ENCODE data around the gene MIAT. TPM values are rescaled to one million over a fixed set of nuclear protein-coding genes. Genes with fewer than 3 reads are reported as not detected.

MIAT gene
- total RNA-seq, 4 donors from 2014 or later, result 0.05 to 1.1 (median 0.41) TPM

- no peak overlapping the region for H3K27ac ChIP-seq
- no peaks in the 10 kb centered on the region for H3K36me3 ChIP-seq
- WGBS, 2 donors (ENCODE audit: low coverage in 1 of 2), result 26 to 60% methylated on average over 1 to 6 of the region's 8 CpGs
- no peak for ATAC-seq
- H3K4me1 ChIP-seq, result peaks cover 0 to 15% (median 4%) of the 10 kb centered on the region in 3 donors
- peaks cover 77% of the 10 kb centered on the region for H3K27me3 ChIP-seq
- H3K4me3 ChIP-seq, result no peak overlapping the region
- H3K9me3 ChIP-seq, result no peaks in the 10 kb centered on the region
- no peak for TF ChIP-seq POLR2A (IDR thresholded peaks at IDR 0.05)
- TF ChIP-seq POLR2AphosphoS5 (IDR thresholded peaks at IDR 0.05), result no peak
- no peak for TF ChIP-seq CTCF (IDR thresholded peaks at IDR 0.05)
- TF ChIP-seq EP300 (IDR thresholded peaks at IDR 0.05), result no peak
Observed at GRCh38 chr22:26642465-26643417, 14.6 kb upstream of the MIAT start.

- WGBS, 2 donors (ENCODE audit: low coverage in 1 of 2), result 68 to 93% methylated on average over 7 to 11 of the region's 15 CpGs
- no peak for ATAC-seq
- TF ChIP-seq POLR2A (IDR thresholded peaks at IDR 0.05) (no peak), POLR2AphosphoS5 (IDR thresholded peaks at IDR 0.05) (no peak), CTCF (IDR thresholded peaks at IDR 0.05) (no peak), EP300 (IDR thresholded peaks at IDR 0.05) (no peak)
- H3K4me1 ChIP-seq, result peaks cover 0 to 15% (median 4%) of the 10 kb centered on the region in 3 donors
- H3K9me3 ChIP-seq, result no peaks in the 10 kb centered on the region
- H3K27me3 ChIP-seq, result peaks cover 77% of the 10 kb centered on the region
- H3K27ac ChIP-seq, result no peak overlapping the region
- H3K36me3 ChIP-seq, result no peaks in the 10 kb centered on the region
- H3K4me3 ChIP-seq, result no peak overlapping the region
Observed at GRCh38 chr22:26643418-26644100, 13.8 kb upstream of the MIAT start.

GRCh38 chr22:26646158-26646557 is 11.2 kb upstream of the MIAT start:
- Histone ChIP-seq H3K27ac (no peak overlapping the region), H3K36me3 (no peaks in the 10 kb centered on the region), H3K4me3 (no peak overlapping the region), H3K27me3 (peaks cover 74% of the 10 kb centered on the region), H3K4me1 (peaks cover 0 to 15% (median 4%) of the 10 kb centered on the region in 3 donors), H3K9me3 (no peaks in the 10 kb centered on the region)
- TF ChIP-seq POLR2AphosphoS5 (IDR thresholded peaks at IDR 0.05) (no peak), CTCF (IDR thresholded peaks at IDR 0.05) (no peak), POLR2A (IDR thresholded peaks at IDR 0.05) (no peak), EP300 (IDR thresholded peaks at IDR 0.05) (no peak)
- no peak for ATAC-seq
- WGBS, 2 donors (ENCODE audit: low coverage in 1 of 2), result 39 to 60% methylated on average over 1 to 3 of the region's 5 CpGs

GRCh38 chr22:26648011-26648497 is 9.3 kb upstream of the MIAT start:
- Histone ChIP-seq H3K27ac (no peak overlapping the region), H3K4me1 (peaks cover 0 to 15% (median 4%) of the 10 kb centered on the region in 3 donors), H3K9me3 (no peaks in the 10 kb centered on the region), H3K36me3 (no peaks in the 10 kb centered on the region), H3K27me3 (peaks cover 75% of the 10 kb centered on the region), H3K4me3 (no peak overlapping the region)
- no peak for ATAC-seq
- TF ChIP-seq POLR2AphosphoS5 (IDR thresholded peaks at IDR 0.05) (no peak), CTCF (IDR thresholded peaks at IDR 0.05) (no peak), EP300 (IDR thresholded peaks at IDR 0.05) (no peak), POLR2A (IDR thresholded peaks at IDR 0.05) (no peak)
- WGBS, 2 donors (ENCODE audit: low coverage in 1 of 2), result 19 to 51% methylated on average over 4 to 15 of the region's 17 CpGs

All from gastroesophageal sphincter (tissue), 4 donors.